ENCODE data around the gene TOM1L1.

Gene TOM1L1

DNA sequence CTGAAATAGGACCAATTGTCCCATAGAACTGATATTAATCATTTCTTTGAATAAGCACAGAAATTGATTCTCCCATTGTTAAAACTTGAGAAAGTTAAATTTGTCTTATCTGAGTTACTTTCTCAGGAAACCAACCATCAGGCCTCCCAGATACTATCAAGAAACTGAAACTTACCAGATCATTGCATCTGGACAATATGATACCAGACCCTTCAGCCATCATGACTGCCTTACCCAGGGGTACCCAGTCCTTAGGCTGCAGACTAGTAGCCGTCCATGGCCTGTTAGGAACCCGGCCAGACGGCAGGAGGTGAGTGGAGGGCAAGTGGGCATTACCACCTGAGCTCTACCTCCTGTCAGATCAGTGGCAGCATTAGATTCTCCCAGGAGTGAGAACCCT is 75.7 kb downstream of the TOM1L1 start:
- Mint-ChIP-seq H3K36me3 (peaks cover 0 to 12% of the 10 kb centered on the region in 2 donors), H3K4me3 (no peak overlapping the region), H3K9me3 (no peaks in the 10 kb centered on the region), H3K27me3 (no peaks in the 10 kb centered on the region), H3K4me1 (peaks cover 3 to 11% of the 10 kb centered on the region in 2 donors), H3K27ac (no peak overlapping the region)
- no peak for DNase-seq
- no peak for ATAC-seq (replicated peaks)

GRCh38 chr17:54977744-54978143 is 77.1 kb downstream of the TOM1L1 start:
- DNase-seq: no peak

GRCh38 chr17:54979657-54980056 is 79.0 kb downstream of the TOM1L1 start:
- peaks cover 0 to 12% of the 10 kb centered on the region in 2 donors for H3K36me3 Mint-ChIP-seq
- H3K4me1 Mint-ChIP-seq: peaks cover 3 to 11% of the 10 kb centered on the region in 2 donors
- no peaks in the 10 kb centered on the region for H3K9me3 Mint-ChIP-seq
- DNase-seq (no peak), ATAC-seq (replicated peaks) (no peak)
- no peaks in the 10 kb centered on the region for H3K27me3 Mint-ChIP-seq
- no peak overlapping the region for H3K4me3 Mint-ChIP-seq
- H3K27ac Mint-ChIP-seq: no peak overlapping the region

More at GRCh38 chr17:54977744-54978143, 77.1 kb downstream of the TOM1L1 start:
- peak in 1 of 2 donors; percentile 53 for ATAC-seq (replicated peaks)
- Mint-ChIP-seq H3K4me3 (no peak overlapping the region), H3K9me3 (no peaks in the 10 kb centered on the region), H3K27me3 (no peaks in the 10 kb centered on the region), H3K4me1 (peaks cover 3 to 11% of the 10 kb centered on the region in 2 donors), H3K27ac (no peak overlapping the region), H3K36me3 (peaks cover 0 to 12% of the 10 kb centered on the region in 2 donors)

GRCh38 chr17:54980375-54980774 is 79.7 kb downstream of the TOM1L1 start:
- Mint-ChIP-seq H3K27ac (no peak overlapping the region), H3K27me3 (no peaks in the 10 kb centered on the region), H3K9me3 (no peaks in the 10 kb centered on the region), H3K4me3 (no peak overlapping the region), H3K36me3 (peaks cover 0 to 12% of the 10 kb centered on the region in 2 donors), H3K4me1 (peaks cover 3 to 11% of the 10 kb centered on the region in 2 donors)
- ATAC-seq (replicated peaks) (no peak), DNase-seq (no peak)

DNA sequence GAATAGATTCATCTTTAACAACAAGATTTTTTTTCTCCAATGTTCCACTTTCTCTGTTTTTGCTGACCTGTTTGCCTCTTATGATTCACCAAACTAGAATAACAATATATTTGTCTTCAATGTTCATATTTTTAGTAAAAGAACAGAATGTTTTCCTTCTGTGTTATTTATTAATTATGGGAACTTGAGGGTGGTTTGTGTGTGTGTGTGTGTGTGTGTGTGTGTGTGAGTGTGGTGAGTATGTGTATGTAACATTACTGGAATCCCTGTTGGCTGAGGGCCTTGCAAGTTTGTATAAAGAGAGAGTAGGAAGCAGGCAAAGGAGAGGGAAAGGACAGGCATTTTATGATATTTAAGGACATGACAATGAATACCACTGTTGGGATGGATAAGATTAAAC is 81.7 kb downstream of the TOM1L1 start:
- peaks cover 2 to 12% of the 10 kb centered on the region in 2 donors for H3K36me3 Mint-ChIP-seq
- no peaks in the 10 kb centered on the region for H3K9me3 Mint-ChIP-seq
- ATAC-seq (replicated peaks): no peak
- no peak for DNase-seq
- H3K27me3 Mint-ChIP-seq: no peaks in the 10 kb centered on the region
- no peak overlapping the region for H3K27ac Mint-ChIP-seq
- peaks cover 0 to 6% of the 10 kb centered on the region in 2 donors for H3K4me1 Mint-ChIP-seq
- no peak overlapping the region for H3K4me3 Mint-ChIP-seq

GRCh38 chr17:54983260-54983659 is 82.6 kb downstream of the TOM1L1 start:
- peaks cover 2 to 12% of the 10 kb centered on the region in 2 donors for H3K36me3 Mint-ChIP-seq
- H3K9me3 Mint-ChIP-seq: no peaks in the 10 kb centered on the region
- ATAC-seq (replicated peaks) (peak; percentile 82 to 84), DNase-seq (no peak)
- H3K4me3 Mint-ChIP-seq: no peak overlapping the region
- H3K27me3 Mint-ChIP-seq: no peaks in the 10 kb centered on the region
- no peak overlapping the region for H3K27ac Mint-ChIP-seq
- no peaks in the 10 kb centered on the region for H3K4me1 Mint-ChIP-seq

- H3K4me1 Mint-ChIP-seq: no peaks in the 10 kb centered on the region
- H3K36me3 Mint-ChIP-seq: peaks cover 2 to 4% of the 10 kb centered on the region in 2 donors
- H3K27me3 Mint-ChIP-seq: no peaks in the 10 kb centered on the region
- no peak overlapping the region for H3K4me3 Mint-ChIP-seq
- ATAC-seq (replicated peaks) (no peak), DNase-seq (no peak)
- no peaks in the 10 kb centered on the region for H3K9me3 Mint-ChIP-seq
- H3K27ac Mint-ChIP-seq: no peak overlapping the region
These were observed 84.8 kb downstream of the TOM1L1 start for GRCh38 chr17:54985476-54985875.

DNA sequence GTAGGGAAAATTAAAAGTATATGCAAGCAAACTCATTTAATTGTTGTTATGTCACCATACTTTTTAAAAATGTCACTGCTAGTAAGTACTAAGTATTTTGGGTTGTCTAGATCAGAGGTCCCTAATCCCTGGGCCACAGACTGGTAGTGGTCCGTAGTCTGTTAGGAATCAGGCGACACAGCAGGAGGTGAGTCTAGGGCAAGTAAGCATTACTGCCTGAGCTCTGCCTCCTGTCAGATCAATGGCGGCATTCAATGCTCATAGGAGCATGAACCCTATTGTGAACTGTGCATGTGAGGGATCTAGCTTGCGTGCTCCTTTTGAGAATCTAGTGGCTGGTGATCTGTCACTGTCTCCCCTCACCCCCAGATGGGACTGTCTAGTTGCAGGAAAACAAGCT is 89.5 kb downstream of the TOM1L1 start:
- DNase-seq: no peak
- Mint-ChIP-seq H3K4me1 (no peaks in the 10 kb centered on the region), H3K27ac (no peak overlapping the region), H3K36me3 (peaks cover 2 to 8% of the 10 kb centered on the region in 2 donors), H3K4me3 (no peak overlapping the region), H3K27me3 (no peaks in the 10 kb centered on the region), H3K9me3 (no peaks in the 10 kb centered on the region)
- ATAC-seq (replicated peaks): no peak

DNA sequence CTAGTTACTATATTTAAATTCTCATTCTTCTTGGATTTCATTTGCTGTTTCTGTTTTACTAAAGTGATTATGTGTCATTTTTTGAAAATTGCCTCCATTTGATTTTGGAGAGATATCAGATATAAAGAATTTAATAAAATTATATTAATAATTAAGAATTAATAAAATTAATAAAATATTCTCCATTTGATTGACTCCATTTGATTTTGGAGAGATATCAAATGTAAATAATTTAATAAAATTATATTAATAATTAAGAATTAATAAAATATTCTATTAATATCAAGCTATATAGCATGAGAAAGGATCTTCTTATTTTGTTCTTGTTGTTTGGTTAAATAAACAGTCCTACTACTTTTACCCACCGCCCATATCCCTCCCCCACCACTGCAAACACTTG is 90.9 kb downstream of the TOM1L1 start:
- H3K9me3 Mint-ChIP-seq: no peaks in the 10 kb centered on the region
- ATAC-seq (replicated peaks): no peak

DNA sequence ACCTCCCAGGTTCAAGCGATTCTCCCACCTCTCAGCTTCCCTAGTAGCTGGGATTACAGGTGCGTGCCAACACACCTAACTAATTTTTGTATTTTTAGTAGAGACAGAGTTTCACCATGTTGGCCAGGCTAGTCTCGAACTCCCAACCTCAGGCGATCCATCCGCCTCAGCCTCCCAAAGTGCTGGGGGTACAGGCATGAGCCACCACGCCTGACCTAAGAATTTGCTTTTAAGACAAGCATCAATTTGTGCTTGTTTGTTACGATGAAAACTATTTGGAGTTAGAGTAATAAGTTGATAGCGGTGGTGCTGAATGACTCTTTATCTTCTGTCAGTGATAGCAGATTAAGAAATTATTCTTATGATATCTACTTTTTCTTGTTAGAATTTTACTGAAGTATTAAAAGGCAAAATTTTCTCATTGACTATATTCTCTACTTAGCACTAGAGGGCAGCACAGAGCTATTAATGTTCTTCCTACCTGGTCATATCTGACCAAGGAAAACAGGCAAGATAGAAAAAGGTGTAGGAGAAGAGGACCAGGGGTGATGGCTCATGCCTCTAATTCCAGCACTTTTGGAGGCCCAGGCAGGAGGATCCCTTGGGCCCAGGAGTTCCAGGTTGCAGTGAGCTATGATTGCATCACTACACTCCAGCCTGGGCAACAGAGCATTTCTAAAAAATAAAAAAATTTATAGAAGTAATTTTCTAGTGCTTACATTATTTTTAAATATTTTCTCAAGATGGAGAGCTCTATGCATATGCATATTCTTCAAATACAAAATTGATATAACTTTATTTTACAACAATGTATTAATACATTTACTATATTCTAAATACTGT is 92.4 kb downstream of the TOM1L1 start:
- peaks cover 0 to 8% of the 10 kb centered on the region in 2 donors for H3K36me3 Mint-ChIP-seq
- peak; percentile 60 to 68 for ATAC-seq (replicated peaks)

More for the DNA sequence above, 90.9 kb downstream of the TOM1L1 start:
- H3K27ac Mint-ChIP-seq: no peak overlapping the region
- DNase-seq: no peak
- H3K27me3 Mint-ChIP-seq: no peaks in the 10 kb centered on the region
- H3K36me3 Mint-ChIP-seq: peaks cover 0 to 8% of the 10 kb centered on the region in 2 donors
- no peaks in the 10 kb centered on the region for H3K4me1 Mint-ChIP-seq
- H3K4me3 Mint-ChIP-seq: no peak overlapping the region

GRCh38 chr17:54996441-54996840 is 95.8 kb downstream of the TOM1L1 start:
- H3K9me3 Mint-ChIP-seq: no peaks in the 10 kb centered on the region
- ATAC-seq (replicated peaks) (no peak), DNase-seq (no peak)
- peaks cover 0 to 8% of the 10 kb centered on the region in 2 donors for H3K36me3 Mint-ChIP-seq
- H3K4me1 Mint-ChIP-seq: no peaks in the 10 kb centered on the region
- H3K27me3 Mint-ChIP-seq: no peaks in the 10 kb centered on the region
- H3K27ac Mint-ChIP-seq: no peak overlapping the region
- H3K4me3 Mint-ChIP-seq: no peak overlapping the region

More for the DNA sequence above, 92.4 kb downstream of the TOM1L1 start:
- Mint-ChIP-seq H3K27ac (no peak overlapping the region), H3K27me3 (no peaks in the 10 kb centered on the region), H3K4me1 (no peaks in the 10 kb centered on the region), H3K4me3 (no peak overlapping the region), H3K9me3 (no peaks in the 10 kb centered on the region)
- no peak for DNase-seq

GRCh38 chr17:55002458-55002857 is 101.8 kb downstream of the TOM1L1 start:
- ATAC-seq (replicated peaks) (no peak), DNase-seq (no peak)
- H3K27me3 Mint-ChIP-seq: no peaks in the 10 kb centered on the region
- no peaks in the 10 kb centered on the region for H3K4me1 Mint-ChIP-seq
- no peaks in the 10 kb centered on the region for H3K9me3 Mint-ChIP-seq
- H3K4me3 Mint-ChIP-seq: no peak overlapping the region
- H3K27ac Mint-ChIP-seq: no peak overlapping the region
- peaks cover 0 to 3% of the 10 kb centered on the region in 2 donors for H3K36me3 Mint-ChIP-seq

GRCh38 chr17:55004484-55004883 is 103.8 kb downstream of the TOM1L1 start:
- Mint-ChIP-seq H3K4me1 (no peaks in the 10 kb centered on the region), H3K27me3 (no peaks in the 10 kb centered on the region), H3K36me3 (peaks cover 0 to 7% of the 10 kb centered on the region in 2 donors), H3K27ac (no peak overlapping the region), H3K4me3 (no peak overlapping the region), H3K9me3 (no peaks in the 10 kb centered on the region)
- DNase-seq (no peak), ATAC-seq (replicated peaks) (no peak)

GRCh38 chr17:55005520-55005919 is 104.9 kb downstream of the TOM1L1 start:
- no peaks in the 10 kb centered on the region for H3K27me3 Mint-ChIP-seq
- DNase-seq: no peak
- H3K4me1 Mint-ChIP-seq: no peaks in the 10 kb centered on the region
- H3K4me3 Mint-ChIP-seq: no peak overlapping the region
- H3K27ac Mint-ChIP-seq: no peak overlapping the region
- H3K9me3 Mint-ChIP-seq: no peaks in the 10 kb centered on the region
- H3K36me3 Mint-ChIP-seq: peaks cover 0 to 7% of the 10 kb centered on the region in 2 donors
- ATAC-seq (replicated peaks): no peak

Measured in stimulated activated naive B cell treated with anti-CD40 and anti-IgM and Interleukin-4, amounts not matched to agents 10 μg/mL and 1 μg/mL and 100 μg/mL, for 72 hours (primary cell).